Neural cell (in vitro differentiated cells): ENCODE data around the gene IDH3B. TPM values are rescaled to one million over a fixed set of nuclear protein-coding genes. Genes with fewer than 3 reads are reported as not detected.

ENCODE experiments used
- H2AFZ ChIP-seq: fragments of 200-600, 300-800 bp; sonication (generic), shearing (Covaris generic); 2 replicates; pipeline ENCODE4 v1.6.0; 2014; ENCODE audit warnings: low read depth, mild to moderate bottlenecking, antibody characterized with exemption, low read length, moderate library complexity
- H3F3A ChIP-seq: fragments of 200-600 bp; shearing (Covaris generic); 2 replicates; pipeline ENCODE4 v1.6.1; 2016; ENCODE audit warnings: mild to moderate bottlenecking, moderate library complexity, mixed read lengths, antibody characterized with exemption, low read length; ENCODE audit not compliant: insufficient read depth, poor library complexity, severe bottlenecking
- H3K27ac ChIP-seq: fragments of 200-600, 300-800 bp; sonication (generic), shearing (Covaris generic); 2 replicates; pipeline ENCODE4 v1.5.1; 2014; ENCODE audit warnings: mild to moderate bottlenecking, low read length, moderate library complexity
- H3K27me3 ChIP-seq: fragments of 300-800, 200-600 bp; sonication (generic), shearing (Covaris generic); 2 replicates; pipeline ENCODE4 v1.6.0; 2014; ENCODE audit warnings: mild to moderate bottlenecking, low read depth, low read length, moderate library complexity; ENCODE audit not compliant: insufficient read depth
- H3K36me3 ChIP-seq: fragments of 300-800, 200-600 bp; sonication (generic), shearing (Covaris generic); 2 replicates; pipeline ENCODE4 v1.5.1; 2014; ENCODE audit warnings: mild to moderate bottlenecking, antibody characterized with exemption, low read length, moderate library complexity; ENCODE audit not compliant: insufficient read depth
- H3K4me2 ChIP-seq: fragments of 300-800, 200-600 bp; sonication (generic), shearing (Covaris generic); 2 replicates; pipeline ENCODE4 v1.6.0; 2014; ENCODE audit warnings: mild to moderate bottlenecking, low read length
- H3K4me3 ChIP-seq: fragments of 300-800, 200-600 bp; sonication (generic), shearing (Covaris generic); 2 replicates; pipeline ENCODE4 v1.5.1; 2014; ENCODE audit warnings: mild to moderate bottlenecking, low read length, moderate library complexity
- H3K79me2 ChIP-seq: fragments of 200-600 bp; shearing (Covaris generic); replicated peaks from 2 replicates; pipeline ENCODE4 v1.6.0; 2014; ENCODE audit warnings: mild to moderate bottlenecking, low read length, moderate library complexity; ENCODE audit not compliant: insufficient read depth
- H3K9ac ChIP-seq: fragments of 300-800, 200-600 bp; sonication (generic), shearing (Covaris generic); 2 replicates; pipeline ENCODE4 v1.6.1; 2016; ENCODE audit warnings: mild to moderate bottlenecking, low read length, mixed read lengths
- H3K9me2 ChIP-seq: fragments of 200-600 bp; shearing (Covaris generic); 2 replicates; pipeline ENCODE4 v1.6.1; 2016; ENCODE audit warnings: mild to moderate bottlenecking, low read length, mixed read lengths; ENCODE audit not compliant: insufficient read depth
- H3K9me3 ChIP-seq: fragments of 200-600, 300-800 bp; sonication (generic), shearing (Covaris generic); 2 replicates; pipeline ENCODE4 v1.6.1; 2016; ENCODE audit warnings: mild to moderate bottlenecking, mixed run types, low read length, moderate library complexity, mixed read lengths
- H4K20me1 ChIP-seq: fragments of 200-600 bp; shearing (Covaris generic); 2 replicates; pipeline ENCODE4 v1.6.1; 2016; ENCODE audit warnings: mild to moderate bottlenecking, mixed run types; ENCODE audit not compliant: insufficient read depth
- CTCF ChIP-seq: fragments of 450-650 bp; IDR thresholded peaks from 2 replicates; pipeline ENCODE4 v1.5.1; 2014; ENCODE audit warnings: antibody characterized with exemption, mild to moderate bottlenecking, moderate library complexity; ENCODE audit not compliant: poor library complexity, severe bottlenecking
- EP300 ChIP-seq: fragments of 450-650 bp; conservative IDR thresholded peaks from 2 replicates; pipeline ENCODE4 v1.6.1; 2014; ENCODE audit warnings: antibody characterized with exemption, mild to moderate bottlenecking, moderate library complexity; ENCODE audit not compliant: poor library complexity, severe bottlenecking
- EZH2 ChIP-seq: fragments of 200-600, 300-800 bp; shearing (Covaris generic), sonication (generic); IDR thresholded peaks from 2 replicates; pipeline ENCODE4 v1.6.1; 2014; ENCODE audit warnings: antibody characterized with exemption, low read length, borderline replicate concordance, mild to moderate bottlenecking; ENCODE audit not compliant: insufficient read depth, poor library complexity, severe bottlenecking
- POLR2AphosphoS5 ChIP-seq: IDR thresholded peaks from 2 replicates; pipeline ENCODE4 v1.6.1; 2012
- RAD21 ChIP-seq: fragments of 450-650 bp; conservative IDR thresholded peaks from 2 replicates; pipeline ENCODE4 v1.6.1; 2014; ENCODE audit warnings: antibody characterized with exemption, mild to moderate bottlenecking, moderate library complexity
- SMC3 ChIP-seq: fragments of 450-650 bp; conservative IDR thresholded peaks from 2 replicates; pipeline ENCODE4 v1.6.1; 2014; ENCODE audit warnings: antibody characterized with exemption, mild to moderate bottlenecking, moderate library complexity; ENCODE audit not compliant: poor library complexity
- TAF1 ChIP-seq: IDR thresholded peaks from 2 replicates; pipeline ENCODE4 v1.6.1; 2012; ENCODE audit warnings: low read depth
- polyA plus RNA-seq: library from polyadenylated mRNA; depleted of rRNA; stranded (reverse); fragments of >200 nt; gene quantifications from 2 replicates; pipeline ENCODE4 v1.2.3, GENCODE V29; 2014
- TF ChIP-seq, protein P1 (sequence below): IDR thresholded peaks from 2 replicates; pipeline ENCODE4 v1.6.1; 2012; ENCODE audit warnings: borderline replicate concordance

Gene IDH3B
- polyA plus RNA-seq, 1 donor from 2014 or later, result 307 TPM

DNA sequence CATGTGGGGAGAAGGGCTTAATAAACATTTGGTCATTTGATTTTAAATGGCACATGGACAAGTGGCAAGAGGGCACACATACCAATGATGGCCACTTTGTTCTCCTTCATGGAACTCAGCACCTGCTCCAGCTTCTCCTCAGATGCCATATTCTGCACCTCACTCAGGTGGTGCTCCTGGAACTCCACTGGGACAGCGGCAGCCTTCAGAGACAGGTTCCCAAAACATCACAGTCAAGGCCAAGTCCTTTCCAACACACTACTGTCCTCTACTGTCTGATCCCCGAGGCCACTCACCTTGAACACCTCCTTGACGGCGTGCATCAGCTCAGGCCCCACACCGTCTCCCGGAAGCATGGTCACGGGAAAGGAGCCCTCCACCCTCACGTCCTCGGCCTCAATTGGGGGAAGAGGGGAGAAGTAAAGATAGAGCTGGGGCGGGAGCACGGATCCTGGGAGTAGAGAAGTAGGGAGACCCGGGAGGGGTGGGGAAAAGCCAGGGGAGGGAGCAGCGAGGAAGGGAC is 591 bp downstream of the IDH3B start:
- peak overlapping the region; percentile 30 for H2AFZ ChIP-seq
- peaks cover 5% of the 10 kb centered on the region for H3F3A ChIP-seq
- peak overlapping the region; percentile 98 for H3K4me2 ChIP-seq
- H3K27me3 ChIP-seq, result peaks cover 6% of the 10 kb centered on the region
- peaks cover 7% of the 10 kb centered on the region for H3K79me2 ChIP-seq
- no peaks in the 10 kb centered on the region for H3K9me3 ChIP-seq
- no peaks in the 10 kb centered on the region for H4K20me1 ChIP-seq
- H3K27ac ChIP-seq, result peak overlapping the region; percentile 94
- H3K9ac ChIP-seq, result peak overlapping the region; percentile 81
- TF ChIP-seq RAD21 (no peak), POLR2AphosphoS5 (no peak), EZH2 (no peak), TAF1 (no peak)
- TF ChIP-seq, protein P1, sequence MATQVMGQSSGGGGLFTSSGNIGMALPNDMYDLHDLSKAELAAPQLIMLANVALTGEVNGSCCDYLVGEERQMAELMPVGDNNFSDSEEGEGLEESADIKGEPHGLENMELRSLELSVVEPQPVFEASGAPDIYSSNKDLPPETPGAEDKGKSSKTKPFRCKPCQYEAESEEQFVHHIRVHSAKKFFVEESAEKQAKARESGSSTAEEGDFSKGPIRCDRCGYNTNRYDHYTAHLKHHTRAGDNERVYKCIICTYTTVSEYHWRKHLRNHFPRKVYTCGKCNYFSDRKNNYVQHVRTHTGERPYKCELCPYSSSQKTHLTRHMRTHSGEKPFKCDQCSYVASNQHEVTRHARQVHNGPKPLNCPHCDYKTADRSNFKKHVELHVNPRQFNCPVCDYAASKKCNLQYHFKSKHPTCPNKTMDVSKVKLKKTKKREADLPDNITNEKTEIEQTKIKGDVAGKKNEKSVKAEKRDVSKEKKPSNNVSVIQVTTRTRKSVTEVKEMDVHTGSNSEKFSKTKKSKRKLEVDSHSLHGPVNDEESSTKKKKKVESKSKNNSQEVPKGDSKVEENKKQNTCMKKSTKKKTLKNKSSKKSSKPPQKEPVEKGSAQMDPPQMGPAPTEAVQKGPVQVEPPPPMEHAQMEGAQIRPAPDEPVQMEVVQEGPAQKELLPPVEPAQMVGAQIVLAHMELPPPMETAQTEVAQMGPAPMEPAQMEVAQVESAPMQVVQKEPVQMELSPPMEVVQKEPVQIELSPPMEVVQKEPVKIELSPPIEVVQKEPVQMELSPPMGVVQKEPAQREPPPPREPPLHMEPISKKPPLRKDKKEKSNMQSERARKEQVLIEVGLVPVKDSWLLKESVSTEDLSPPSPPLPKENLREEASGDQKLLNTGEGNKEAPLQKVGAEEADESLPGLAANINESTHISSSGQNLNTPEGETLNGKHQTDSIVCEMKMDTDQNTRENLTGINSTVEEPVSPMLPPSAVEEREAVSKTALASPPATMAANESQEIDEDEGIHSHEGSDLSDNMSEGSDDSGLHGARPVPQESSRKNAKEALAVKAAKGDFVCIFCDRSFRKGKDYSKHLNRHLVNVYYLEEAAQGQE, result no peak
- no peaks in the 10 kb centered on the region for H3K36me3 ChIP-seq
- peak overlapping the region; percentile 82 for H3K4me3 ChIP-seq
- H3K9me2 ChIP-seq, result no peaks in the 10 kb centered on the region

DNA sequence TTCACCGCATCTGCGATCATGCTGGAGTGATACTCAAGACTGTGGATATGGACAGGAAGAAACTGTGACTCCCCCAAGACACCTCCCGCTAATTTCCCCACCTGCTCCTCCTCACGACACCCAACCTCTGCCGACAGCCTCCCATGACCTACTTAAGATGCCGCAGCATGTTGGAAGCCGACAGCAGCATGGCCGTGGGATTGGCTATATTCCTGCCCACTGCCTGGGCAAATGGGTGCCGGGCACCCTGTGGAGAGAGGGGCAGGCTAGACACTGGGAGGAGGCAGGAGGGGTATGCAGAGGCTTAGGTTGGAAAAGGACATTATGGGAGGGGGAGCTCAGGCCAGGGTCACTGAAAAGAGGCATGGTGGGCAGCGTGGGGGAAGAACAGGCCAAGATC is 4.5 kb downstream of the IDH3B start:
- Histone ChIP-seq H3K9me3 (no peaks in the 10 kb centered on the region), H3K9ac (no peak overlapping the region), H3K79me2 (peaks cover 9% of the 10 kb centered on the region), H3K4me2 (no peak overlapping the region), H3K4me3 (no peak overlapping the region), H3F3A (peaks cover 3% of the 10 kb centered on the region), H3K9me2 (no peaks in the 10 kb centered on the region), H3K27me3 (no peaks in the 10 kb centered on the region), H2AFZ (no peak overlapping the region), H3K36me3 (peaks cover 6% of the 10 kb centered on the region), H3K27ac (no peak overlapping the region), H4K20me1 (peaks cover 1% of the 10 kb centered on the region)
- TF ChIP-seq EP300, result no peak
- no peak for TF ChIP-seq POLR2AphosphoS5
- no peak for TF ChIP-seq CTCF
- no peak for TF ChIP-seq SMC3
- TF ChIP-seq, protein P1, result no peak
- no peak for TF ChIP-seq EZH2
- TF ChIP-seq TAF1, result no peak
